OCI-LY7 (cell line): ENCODE results near the gene GHRHR. TPM values are rescaled to one million over a fixed set of nuclear protein-coding genes. Genes with fewer than 3 reads are reported as not detected.

ENCODE experiments used
- BruUV-seq: library from RNA; stranded (reverse); fragments of 400-500 nt; replicated peaks from 2 replicates; lab custom pipeline; 2021; lab: Mats Ljungman, UMichigan
- CTCF ChIA-PET: fragments of 300-600 bp; sonication (Branson Sonifier 250); formaldehyde crosslinking; loops from one replicate; lab custom pipeline; 2022; ENCODE audit warnings: antibody characterized with exemption; ENCODE audit not compliant: unreplicated experiment; lab: Charles Lee
- POLR2A ChIA-PET: fragments of 300-600 bp; sonication (Branson Sonifier 250); formaldehyde crosslinking; loops from one replicate; lab custom pipeline; 2022; ENCODE audit warnings: antibody characterized with exemption; lab: Charles Lee
- DNase-seq: peaks from one replicate; pipeline ENCODE4 v3.0.0-alpha.2; 2015; ENCODE audit warnings: low spot score
- H2AFZ ChIP-seq: fragments of 200-600 bp; sonication (generic), shearing (Covaris generic); 2 replicates; pipeline ENCODE4 v1.6.1; 2014; ENCODE audit warnings: mild to moderate bottlenecking, antibody characterized with exemption, low read length, moderate library complexity
- H3K27ac ChIP-seq: fragments of 200-600 bp; sonication (generic); 2 replicates; pipeline ENCODE4 v1.5.1; 2014; ENCODE audit warnings: mixed run types, low read depth, mild to moderate bottlenecking, moderate library complexity, low read length, inconsistent platforms; ENCODE audit not compliant: poor library complexity, severe bottlenecking
- H3K36me3 ChIP-seq: fragments of 200-600 bp; sonication (generic); 2 replicates; pipeline ENCODE4 v1.6.1; 2014; ENCODE audit warnings: mild to moderate bottlenecking, antibody characterized with exemption, low read length, moderate library complexity, mixed read lengths; ENCODE audit not compliant: insufficient read depth
- H3K4me1 ChIP-seq: fragments of 200-600 bp; sonication (generic); 2 replicates; pipeline ENCODE4 v1.5.1; 2014; ENCODE audit warnings: mild to moderate bottlenecking, low read length; ENCODE audit not compliant: insufficient read depth, poor library complexity, severe bottlenecking
- H3K4me2 ChIP-seq: fragments of 200-600 bp; sonication (generic); 2 replicates; pipeline ENCODE4 v1.6.1; 2014; ENCODE audit warnings: mild to moderate bottlenecking, low read length
- H3K4me3 ChIP-seq: fragments of 200-600 bp; sonication (generic); 2 replicates; pipeline ENCODE4 v1.5.1; 2014; ENCODE audit warnings: mild to moderate bottlenecking, low read depth, low read length; ENCODE audit not compliant: poor library complexity, severe bottlenecking
- H3K79me2 ChIP-seq: fragments of 200-600 bp; sonication (generic); 2 replicates; pipeline ENCODE4 v1.6.1; 2016; ENCODE audit warnings: low read depth, mild to moderate bottlenecking, low read length, moderate library complexity, mixed read lengths; ENCODE audit not compliant: insufficient read depth
- H3K9me2 ChIP-seq: fragments of 200-600 bp; sonication (generic); 2 replicates; pipeline ENCODE4 v1.6.1; 2016; ENCODE audit warnings: mild to moderate bottlenecking, low read length, mixed read lengths; ENCODE audit not compliant: insufficient read depth
- H3K9me3 ChIP-seq: fragments of 200-600 bp; sonication (generic); 2 replicates; pipeline ENCODE4 v1.6.1; 2014; ENCODE audit warnings: mild to moderate bottlenecking, mixed run types, low read length, mixed read lengths
- H4K20me1 ChIP-seq: fragments of 200-600 bp; sonication (generic); 2 replicates; pipeline ENCODE4 v1.6.1; 2014; ENCODE audit warnings: mild to moderate bottlenecking, antibody characterized with exemption, low read length, moderate library complexity, mixed read lengths; ENCODE audit not compliant: insufficient read depth
- CTCF ChIP-seq: fragments of 200-600 bp; sonication (generic); conservative IDR thresholded peaks from 2 replicates; pipeline ENCODE4 v1.5.1; 2014; ENCODE audit warnings: mild to moderate bottlenecking, antibody characterized with exemption, low read length, moderate library complexity, mixed read lengths
- EZH2phosphoT487 ChIP-seq: fragments of 200-600 bp; sonication (generic); IDR thresholded peaks from 2 replicates; pipeline ENCODE4 v1.6.1; 2018; ENCODE audit warnings: low read depth, borderline replicate concordance, mild to moderate bottlenecking, mixed run types, antibody characterized with exemption, low read length, moderate library complexity, mixed read lengths
- intact Hi-C: fragments of 100-400 bp; cut with micrococcal nuclease; formaldehyde crosslinking; loops from one replicate; pipeline ENCODE4 v1.10.0; 2022; ENCODE audit not compliant: unreplicated experiment
- total RNA-seq, 2 experiments: library from RNA; depleted of rRNA in 1 of 2; stranded (reverse); fragments of >200 nt in 1 of 2; shearing (Covaris generic) in 1 of 2; gene quantifications; 2 replicates each; pipeline ENCODE4 v1.2.3, GENCODE V29; 2014 to 2022

Gene GHRHR
- total RNA-seq, 2 experiments from 2014 or later: not detected

- H2AFZ ChIP-seq: no peak overlapping the region
- ChIA-PET CTCF (interaction anchor here (0.9 to 1.1 kb wide), 2 partner anchors 13 to 103 kb away, joined by 3 read pairs; no protein-coding TSS in a partner anchor), POLR2A (interaction anchor here (0.6 to 0.7 kb wide), 2 partner anchors 12 to 629 kb away, joined by 3 to 4 read pairs; no protein-coding TSS in a partner anchor)
- peaks cover 49% of the 10 kb centered on the region for H3K4me1 ChIP-seq
- TF ChIP-seq CTCF (no peak), EZH2phosphoT487 (no peak)
- H3K36me3 ChIP-seq: no peaks in the 10 kb centered on the region
- DNase-seq: peak; percentile 24
- H3K27ac ChIP-seq: no peak overlapping the region
- H3K9me2 ChIP-seq: no peaks in the 10 kb centered on the region
- H3K4me3 ChIP-seq: no peak overlapping the region
- H3K9me3 ChIP-seq: no peaks in the 10 kb centered on the region
- BruUV-seq: no TSS peak
- H3K79me2 ChIP-seq: no peaks in the 10 kb centered on the region
- H3K4me2 ChIP-seq: no peak overlapping the region
- no peaks in the 10 kb centered on the region for H4K20me1 ChIP-seq
- intact Hi-C loops: no loop called here
These were observed 6.9 kb downstream of the GHRHR start for GRCh38 chr7:30970594-30971094.

- no peak for DNase-seq
- Histone ChIP-seq H3K79me2 (no peaks in the 10 kb centered on the region), H3K9me3 (no peaks in the 10 kb centered on the region), H3K27ac (no peak overlapping the region), H3K4me1 (peaks cover 49% of the 10 kb centered on the region), H3K4me3 (no peak overlapping the region), H2AFZ (no peak overlapping the region), H4K20me1 (no peaks in the 10 kb centered on the region), H3K4me2 (no peak overlapping the region), H3K9me2 (no peaks in the 10 kb centered on the region), H3K36me3 (no peaks in the 10 kb centered on the region)
- ChIA-PET POLR2A (interaction anchor here (0.6 to 0.7 kb wide), 2 partner anchors 11 to 13 kb away, joined by 3 to 7 read pairs; no protein-coding TSS in a partner anchor), CTCF (interaction anchor here (1.6 kb wide), 1 partner anchor 33 kb away, joined by 3 read pairs; no protein-coding TSS in a partner anchor)
- intact Hi-C loops: no loop called here
- no peak for TF ChIP-seq EZH2phosphoT487
- no peak for TF ChIP-seq CTCF
- BruUV-seq: no TSS peak
These were observed 7.7 kb downstream of the GHRHR start for GRCh38 chr7:30971440-30971839.
